Stimulated activated CD8-positive, alpha-beta memory T cell treated with anti-CD3 and anti-CD28 coated beads, Interleukin-15, amount 100 ng/mL, for 24 hours (primary cell): Measurements from ENCODE around the gene GPR146.

Source experiments
- DNase-seq: peaks from one replicate; pipeline ENCODE4 v3.0.0-alpha.2; 2020; ENCODE audit warnings: low read depth

Gene GPR146

DNA sequence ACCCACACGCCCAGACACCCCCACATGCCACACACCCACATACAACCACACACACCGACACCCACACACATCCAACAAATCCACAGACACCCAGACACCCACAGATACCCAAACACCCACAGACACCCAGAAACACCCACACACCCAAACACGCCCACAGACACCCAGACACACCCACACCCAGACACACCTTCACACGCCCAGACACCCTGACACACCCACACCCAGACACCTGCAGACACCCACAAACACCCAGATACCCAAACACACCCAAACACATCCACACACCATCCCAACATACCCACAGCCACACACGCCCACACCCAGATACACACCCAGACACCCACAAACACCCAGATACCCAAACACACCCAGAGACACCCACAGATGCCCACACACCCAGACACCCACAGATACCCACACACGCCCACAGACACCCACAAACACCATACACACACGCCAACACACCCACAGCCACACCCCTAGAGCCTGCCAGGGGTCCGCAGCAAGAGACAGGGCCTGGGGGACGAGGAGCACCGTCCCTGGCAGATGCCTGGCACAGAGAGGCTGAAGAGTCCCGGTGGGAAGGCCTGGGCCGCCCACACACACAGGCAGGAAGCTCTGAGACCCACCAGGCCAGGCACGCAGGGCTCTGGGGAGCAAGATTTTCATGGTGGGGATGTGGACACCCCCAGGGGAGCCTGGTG lies 32.9 kb upstream of the GPR146 start:
- DNase-seq, result no peak

DNA sequence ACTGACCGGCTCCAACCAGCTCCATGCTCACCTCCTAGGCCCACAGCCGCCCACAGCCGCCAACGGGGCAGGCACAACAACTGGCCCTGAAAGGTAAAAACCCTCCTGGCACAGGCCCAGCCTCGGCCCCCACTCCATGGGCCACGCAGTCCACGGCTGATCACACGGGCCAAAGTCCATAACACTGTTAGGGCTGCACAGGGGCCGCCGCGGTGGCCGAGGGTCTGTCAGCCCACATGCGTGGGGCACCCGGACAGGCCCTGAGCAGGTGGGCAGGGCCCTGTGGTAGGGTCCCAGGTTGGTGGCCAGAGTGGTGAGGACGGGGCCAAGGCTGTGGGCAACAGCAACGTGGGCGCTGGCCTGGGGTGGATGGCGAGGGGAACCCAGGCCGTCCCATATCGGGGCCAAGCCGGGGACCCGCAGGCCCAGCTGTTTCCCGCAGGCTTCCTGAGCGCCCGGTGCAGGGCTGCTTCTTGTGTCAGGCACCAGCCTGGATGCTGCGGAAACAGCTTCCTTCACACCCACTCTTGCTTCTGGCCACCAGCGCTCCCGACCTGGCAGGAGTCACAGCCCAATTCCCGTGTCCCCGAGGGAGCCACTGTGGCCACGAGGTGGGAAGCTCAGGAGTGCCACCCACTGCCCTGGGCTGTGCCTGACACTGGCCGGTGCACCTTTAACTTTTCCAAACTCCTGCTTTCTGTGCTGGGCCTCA lies 32.2 kb upstream of the GPR146 start:
- DNase-seq, result no peak

DNA sequence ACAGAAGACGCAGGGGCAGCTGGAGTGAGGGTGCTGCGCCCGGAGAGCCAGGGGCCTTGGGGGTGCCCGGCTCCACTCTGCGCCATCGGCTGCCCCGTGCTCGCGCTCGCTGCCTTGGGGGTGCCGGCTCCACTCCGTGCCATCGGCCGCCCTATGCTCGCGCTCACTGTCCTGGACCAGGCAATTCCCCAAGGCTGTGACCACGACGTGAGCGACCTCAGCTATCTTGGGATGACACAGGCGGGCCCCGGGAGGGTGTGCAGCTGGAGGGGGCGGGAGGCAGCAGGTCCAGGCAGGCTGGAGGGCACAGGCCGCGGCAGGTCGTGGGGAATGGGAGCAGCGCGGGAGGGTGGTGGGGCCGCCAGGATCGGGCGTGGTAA lies 31.6 kb upstream of the GPR146 start:
- DNase-seq, result no peak

DNA sequence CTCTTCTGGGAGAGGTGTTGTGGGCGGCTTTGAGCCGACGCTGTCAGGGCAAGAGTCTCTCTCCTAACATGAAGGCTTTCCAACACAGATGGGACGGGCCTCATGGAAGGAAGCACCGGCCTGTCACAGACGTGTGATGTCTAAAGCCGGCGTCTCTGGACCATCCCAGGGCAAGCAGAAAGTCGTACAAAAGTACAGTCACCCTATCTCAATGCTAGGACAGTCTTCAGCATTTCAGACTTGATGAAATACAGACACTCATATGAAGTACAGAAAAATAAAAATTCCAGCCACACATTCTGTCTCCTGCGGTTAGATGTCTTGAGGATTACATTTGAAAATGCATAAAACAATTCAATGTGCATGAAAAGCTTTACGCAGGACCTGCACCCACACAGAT lies 30.8 kb upstream of the GPR146 start:
- no peak for DNase-seq

DNA sequence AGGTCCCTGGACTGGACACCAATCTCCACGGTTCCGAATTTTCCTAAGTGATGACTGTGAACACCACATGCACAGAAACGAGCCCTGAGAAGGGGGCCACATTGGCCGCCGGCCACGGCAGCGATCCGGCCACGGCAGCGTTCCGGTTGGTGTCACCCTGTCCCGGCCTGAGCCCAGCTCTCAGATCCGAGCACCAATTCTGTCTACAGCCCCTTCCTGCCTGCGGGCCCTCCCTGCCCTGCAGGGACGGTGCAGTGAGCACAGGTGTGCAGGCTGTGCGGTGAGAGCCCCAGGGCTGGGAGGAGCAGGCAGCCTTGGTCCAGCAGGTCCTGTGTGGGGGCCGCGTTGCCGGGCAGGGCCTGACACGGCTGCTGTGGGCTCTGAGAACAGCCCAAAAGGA lies 29.7 kb upstream of the GPR146 start:
- DNase-seq, result no peak

DNA sequence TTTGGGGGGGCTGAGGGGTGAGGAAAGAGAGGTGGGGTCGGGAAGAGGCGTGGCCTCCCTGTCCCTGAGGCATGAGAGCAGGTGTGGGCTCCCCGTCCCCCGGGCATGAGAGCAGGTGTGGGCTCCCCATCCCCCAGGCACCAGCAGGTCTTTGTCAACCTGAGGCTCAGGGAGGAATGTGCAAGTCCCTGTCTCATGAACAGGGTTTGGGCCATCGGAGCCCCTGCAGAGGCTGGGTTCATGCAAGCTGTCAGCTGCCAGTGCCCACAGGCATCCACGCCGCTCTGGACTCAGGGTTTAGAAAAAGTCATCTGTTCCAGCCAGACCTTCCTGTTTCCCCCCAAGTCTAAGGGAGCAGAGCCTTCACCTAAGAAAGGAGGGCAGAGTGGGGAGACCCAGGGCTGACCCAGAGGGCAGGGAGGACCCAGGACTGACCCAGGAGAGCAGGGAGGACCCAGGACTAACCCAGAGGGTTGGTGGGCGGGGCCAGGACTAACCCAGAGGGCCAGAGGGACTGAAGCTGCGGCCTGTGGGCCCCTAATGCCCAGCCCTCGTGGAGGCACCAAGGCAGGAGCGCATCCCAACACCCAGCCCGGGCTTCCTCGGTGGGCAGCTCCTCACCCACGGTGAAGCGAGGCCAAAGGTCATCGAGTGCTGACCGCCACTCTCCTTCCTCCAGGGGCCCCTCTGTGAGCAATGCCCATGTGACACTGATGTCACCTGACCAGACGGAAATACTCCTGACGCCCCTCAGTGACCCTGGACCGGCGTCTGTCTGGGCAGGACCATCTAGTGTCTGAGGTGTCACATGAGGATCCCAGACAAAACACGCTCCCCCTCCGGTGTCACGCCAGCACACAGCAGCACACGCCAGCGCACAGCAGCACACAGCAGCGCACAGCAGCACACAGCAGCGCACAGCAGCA lies 28.9 kb upstream of the GPR146 start:
- DNase-seq, result no peak

DNA sequence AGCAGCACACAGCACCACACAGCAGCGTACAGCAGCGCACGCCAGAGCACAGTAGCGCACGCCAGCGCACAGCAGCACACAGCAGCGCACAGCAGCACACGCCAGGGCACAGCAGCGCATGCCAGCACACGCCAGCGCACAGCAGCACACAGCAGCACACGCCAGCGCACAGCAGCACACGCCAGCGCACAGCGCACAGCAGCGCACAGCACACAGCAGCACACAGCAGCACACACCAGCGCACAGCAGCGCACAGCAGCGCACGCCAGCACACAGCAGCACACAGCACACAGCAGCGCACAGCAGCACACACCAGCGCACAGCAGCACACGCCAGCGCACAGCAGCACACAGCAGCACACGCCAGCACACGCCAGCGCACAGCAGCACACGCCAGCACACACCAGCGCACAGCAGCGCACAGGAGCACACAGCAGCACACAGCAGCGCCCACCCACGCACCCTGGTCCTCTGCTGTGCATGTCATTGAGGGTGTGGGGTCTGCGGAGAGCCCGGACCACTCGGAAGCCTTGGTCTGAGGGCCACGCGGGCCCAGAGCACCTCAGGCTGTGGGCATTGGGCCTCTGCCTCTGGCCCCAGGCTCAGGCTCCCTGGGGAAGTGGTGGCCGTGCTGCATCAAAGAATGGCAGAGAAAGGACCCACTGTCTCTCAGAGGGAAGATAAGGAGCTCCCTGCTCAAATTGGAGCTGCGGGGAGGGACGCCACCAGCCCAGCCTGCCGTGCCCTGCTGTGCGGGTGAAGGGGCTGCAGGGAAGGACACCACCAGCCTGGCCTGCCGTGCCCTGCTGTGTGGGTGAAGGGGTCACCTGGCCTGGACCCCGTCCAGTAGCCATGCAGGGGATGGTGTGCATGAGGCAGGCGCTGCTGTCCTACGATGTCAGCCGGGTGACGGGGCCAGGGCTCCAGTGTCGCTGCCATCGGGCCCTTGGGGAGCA lies 27.5 kb upstream of the GPR146 start:
- DNase-seq, result no peak

DNA sequence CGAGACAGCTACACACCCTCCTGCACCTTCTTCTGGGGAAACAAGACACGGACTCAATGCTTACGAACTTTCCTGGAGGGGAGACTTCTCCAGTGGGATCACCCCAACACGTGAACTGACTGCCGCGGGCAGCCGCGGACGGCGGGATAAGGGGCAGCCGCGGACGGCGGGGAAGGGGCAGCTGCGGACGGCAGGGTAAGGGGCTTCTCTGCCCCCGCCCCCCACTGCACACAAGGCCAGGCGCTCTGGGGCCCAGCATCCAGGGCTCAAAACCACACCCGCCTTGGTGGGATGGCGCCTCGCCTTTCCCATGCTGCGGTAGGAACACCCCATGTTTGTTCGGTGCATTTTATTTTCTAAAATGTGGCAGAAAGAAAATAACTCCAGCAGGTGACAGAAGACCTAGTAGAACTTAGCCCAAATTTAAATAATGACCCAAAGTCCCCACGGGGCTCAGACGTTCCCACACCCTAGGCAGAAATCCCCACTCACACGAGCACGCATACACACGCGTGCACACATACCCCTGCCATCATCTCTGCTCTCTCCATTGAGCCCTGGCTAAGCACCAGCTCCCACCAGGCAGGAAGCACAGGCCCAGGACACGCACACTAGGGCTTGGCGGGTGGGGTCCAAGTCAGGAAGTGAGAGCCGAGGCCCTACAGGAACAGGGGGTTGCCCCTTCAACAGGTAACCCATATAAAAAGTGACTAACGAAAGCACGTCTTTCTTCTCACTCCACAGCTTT lies 26.6 kb upstream of the GPR146 start:
- DNase-seq, result no peak

DNA sequence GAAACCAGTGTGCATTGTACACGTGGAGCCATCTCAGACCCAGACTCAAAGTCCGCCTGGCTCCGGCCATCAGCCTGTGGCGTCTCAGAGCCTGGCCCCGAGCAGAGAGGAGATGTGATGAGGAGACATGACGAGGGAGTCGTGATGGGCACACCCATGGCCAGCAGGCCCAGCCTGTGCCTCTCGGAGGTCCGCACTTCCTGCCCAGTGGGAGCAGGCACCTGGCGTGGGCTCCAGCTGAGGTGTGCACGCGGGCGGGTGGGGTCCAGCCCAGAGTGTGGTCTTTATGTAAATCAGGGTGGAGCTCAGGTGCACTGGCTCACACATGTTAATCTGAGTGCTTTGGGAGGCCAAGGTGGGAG lies 26.0 kb upstream of the GPR146 start:
- DNase-seq, result no peak

DNA sequence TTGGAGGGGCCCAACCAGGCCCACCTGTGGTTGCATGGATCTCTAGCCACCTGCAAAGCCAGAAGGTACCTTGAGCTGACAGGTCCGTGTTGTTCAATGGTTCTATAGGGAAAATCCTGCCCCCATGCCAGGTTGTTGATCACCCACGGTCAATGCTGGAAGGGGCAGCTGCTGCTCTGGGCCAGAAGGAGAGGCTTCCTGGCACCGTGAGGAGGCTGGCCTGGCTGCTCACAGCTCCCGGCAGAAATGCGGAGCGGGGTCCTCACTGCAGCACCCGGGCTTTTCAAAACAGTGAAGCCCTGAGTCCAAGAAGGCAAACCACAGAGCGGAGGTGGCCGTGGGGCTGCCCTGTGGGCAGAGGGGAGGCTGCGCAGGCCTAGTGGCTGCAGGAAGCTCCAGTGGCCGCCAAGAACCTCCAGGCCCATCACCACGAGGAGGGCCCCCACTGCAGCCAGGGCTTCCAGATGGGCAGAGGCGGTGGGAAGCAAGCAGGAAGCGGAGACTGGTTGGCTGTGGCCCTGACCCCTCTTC lies 25.0 kb upstream of the GPR146 start:
- DNase-seq, result no peak

DNA sequence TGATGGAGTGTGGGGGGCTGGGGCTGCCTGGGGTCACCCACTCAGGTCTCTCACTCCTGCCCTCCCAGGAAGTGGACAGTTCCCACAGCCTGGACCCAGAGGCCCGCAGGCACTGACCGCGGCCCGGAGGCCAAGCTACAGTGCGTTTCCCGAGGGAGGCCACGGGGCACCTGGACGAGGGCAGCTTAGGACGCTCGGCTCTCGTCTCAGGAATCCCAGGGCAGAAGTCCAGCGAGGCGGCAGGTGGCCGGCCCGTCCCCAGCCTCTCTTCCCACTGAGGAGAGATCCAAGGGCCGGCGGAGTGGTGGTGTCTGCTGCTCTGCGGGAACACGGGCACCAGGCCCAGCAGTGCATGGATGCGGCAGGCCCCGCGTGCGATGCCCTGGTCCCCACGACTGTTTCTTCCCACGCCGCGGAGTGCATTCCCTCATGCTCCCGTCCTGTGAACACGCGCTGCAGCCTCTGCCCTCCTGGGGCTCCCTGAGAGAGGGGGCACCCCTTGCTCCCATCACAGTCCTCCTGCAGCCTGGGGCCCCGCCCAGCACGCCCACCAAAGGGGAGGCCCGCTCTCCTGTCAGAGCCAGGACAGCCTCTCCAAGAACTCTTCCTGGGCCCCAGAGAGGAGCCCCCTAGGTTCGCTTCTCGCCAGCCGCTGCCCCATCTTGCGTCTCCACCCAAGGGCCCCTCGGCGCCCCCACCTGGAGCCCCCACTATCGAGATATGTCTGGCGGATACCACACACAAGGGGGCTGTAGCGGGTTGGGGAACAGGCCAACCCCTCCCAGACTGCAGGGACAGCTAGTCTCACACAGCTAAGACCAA lies 24.3 kb upstream of the GPR146 start:
- no peak for DNase-seq

DNA sequence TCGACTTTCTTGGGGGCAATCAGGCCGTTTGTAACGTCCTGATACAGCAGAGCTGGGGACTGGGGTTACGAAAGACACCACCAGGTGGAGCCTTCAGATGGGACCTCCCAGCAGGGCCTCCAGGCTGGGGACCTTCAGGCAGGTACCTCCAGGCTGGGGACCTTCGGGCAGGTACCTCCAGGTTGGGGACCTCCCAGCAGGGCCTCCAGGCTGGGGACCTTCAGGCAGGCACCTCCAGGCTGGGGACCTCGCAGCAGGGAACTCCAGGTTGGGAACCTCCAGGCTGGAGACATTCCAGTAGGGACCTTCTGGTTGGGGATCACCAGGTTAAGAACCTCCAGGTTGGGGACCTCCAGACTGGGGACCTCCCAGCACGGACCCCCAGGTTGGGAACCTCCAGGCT lies 23.5 kb upstream of the GPR146 start:
- DNase-seq, result no peak

DNA sequence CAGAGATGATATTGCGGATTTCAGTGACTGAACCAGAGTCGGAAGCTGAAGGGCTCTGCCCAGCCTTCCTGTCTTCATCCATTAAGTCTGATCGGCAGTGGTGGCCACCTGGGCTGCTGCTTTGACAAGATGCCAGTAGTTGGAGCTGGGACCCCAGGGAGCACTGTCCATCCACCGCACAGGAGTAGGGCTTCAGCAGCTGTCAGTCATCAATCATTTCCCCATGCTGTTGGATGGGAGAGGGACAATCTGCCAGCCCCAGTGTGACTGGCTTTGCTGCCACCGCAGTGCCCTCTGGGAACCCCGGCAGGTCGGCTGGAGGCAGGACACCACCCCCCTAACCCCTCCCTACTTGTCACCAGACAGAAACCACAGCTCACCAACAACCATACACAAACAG lies 23.0 kb upstream of the GPR146 start:
- no peak for DNase-seq

DNA sequence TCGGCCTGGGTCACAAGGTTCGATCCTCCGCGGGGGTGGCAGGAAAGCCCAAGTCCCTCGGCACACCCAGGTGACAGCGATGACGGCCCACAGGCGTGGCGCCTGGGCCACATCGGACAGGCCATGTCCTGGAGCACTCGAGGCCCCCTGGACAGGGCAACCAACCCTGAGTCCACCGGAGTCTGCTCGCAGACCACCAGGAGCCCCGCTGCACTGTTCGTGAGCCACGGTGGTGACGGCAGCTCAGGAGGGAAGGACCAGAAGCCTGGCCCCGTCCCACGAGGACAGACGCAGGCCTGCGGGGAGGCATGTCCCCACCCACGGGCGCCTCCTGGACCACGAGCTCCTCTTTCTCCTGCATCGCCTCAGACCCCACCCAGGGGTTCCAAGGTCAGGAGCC lies 22.4 kb upstream of the GPR146 start:
- no peak for DNase-seq

DNA sequence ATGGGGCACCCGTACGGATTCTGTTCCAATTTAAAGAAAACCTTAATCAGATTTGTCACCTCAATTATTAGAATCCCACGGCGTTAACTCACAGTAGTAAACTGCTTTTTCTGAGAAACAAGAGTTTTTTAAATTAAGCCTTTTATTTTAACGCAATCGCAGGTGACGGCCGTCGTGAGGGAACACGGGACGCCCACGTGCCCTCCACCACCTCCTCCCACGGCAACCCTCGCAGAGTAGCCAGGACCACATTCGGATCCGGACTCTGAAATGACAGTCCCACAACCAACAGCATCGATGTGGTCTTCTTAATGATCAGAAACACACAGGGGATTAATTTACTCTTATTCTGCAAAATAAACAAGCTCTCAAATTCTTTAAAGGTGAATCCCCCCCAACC lies 22.0 kb upstream of the GPR146 start:
- DNase-seq, result no peak

DNA sequence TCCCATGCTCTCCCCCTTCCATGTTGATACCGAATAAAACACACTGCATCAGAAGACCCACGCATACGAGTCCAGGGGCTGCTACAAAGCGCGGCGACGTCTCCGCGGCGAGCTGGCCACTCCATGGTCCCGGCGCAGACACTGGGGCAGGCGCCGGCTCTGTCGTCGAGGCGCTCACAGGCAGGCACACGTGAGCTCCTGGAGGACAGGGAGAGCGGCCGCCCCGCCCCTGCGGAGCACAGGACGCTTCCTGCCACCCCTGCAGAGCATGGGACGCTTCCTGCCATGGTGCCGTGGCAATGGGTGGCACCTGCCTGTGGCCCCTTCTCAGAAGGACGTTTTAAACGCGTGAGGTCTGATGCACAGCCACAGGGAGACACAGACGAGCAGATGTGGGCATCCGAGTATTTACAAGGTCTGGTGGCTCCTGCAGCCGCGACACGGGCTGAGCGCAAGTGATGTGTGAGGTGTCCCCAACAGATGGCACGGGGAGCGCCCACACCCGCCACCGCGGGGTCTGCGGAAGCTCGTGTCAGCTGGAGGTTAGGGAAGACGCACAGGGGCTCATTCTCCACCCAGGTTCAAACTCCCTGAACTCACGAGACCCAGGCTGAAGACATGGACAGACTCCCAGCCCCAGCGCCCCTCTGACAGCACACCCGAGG lies 21.4 kb upstream of the GPR146 start:
- DNase-seq, result no peak

DNA sequence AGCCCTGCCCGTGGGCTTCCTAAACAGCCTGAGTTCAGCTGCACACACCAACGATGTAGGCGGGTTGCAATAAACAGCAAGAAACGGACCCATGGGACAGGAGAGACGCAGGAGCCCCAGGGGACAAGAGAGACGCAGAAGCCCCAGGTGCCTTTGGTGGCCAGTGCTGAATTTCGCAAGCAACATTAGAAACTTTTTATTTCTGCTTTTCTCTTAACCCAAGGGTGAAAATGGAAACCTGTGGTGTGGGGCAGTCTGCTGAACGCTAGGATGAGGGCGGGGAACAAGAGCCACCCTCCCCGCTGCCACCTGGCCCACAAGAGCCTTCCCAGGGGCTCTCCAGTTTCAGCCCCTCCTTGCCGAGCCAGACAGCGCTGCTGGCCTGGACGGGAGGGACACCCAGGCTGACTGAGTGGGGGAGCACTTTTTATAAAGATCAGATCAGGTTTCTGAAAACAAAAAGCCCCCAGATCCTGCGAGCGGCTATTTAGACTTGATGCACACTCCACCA lies 20.0 kb upstream of the GPR146 start:
- DNase-seq, result no peak

DNA sequence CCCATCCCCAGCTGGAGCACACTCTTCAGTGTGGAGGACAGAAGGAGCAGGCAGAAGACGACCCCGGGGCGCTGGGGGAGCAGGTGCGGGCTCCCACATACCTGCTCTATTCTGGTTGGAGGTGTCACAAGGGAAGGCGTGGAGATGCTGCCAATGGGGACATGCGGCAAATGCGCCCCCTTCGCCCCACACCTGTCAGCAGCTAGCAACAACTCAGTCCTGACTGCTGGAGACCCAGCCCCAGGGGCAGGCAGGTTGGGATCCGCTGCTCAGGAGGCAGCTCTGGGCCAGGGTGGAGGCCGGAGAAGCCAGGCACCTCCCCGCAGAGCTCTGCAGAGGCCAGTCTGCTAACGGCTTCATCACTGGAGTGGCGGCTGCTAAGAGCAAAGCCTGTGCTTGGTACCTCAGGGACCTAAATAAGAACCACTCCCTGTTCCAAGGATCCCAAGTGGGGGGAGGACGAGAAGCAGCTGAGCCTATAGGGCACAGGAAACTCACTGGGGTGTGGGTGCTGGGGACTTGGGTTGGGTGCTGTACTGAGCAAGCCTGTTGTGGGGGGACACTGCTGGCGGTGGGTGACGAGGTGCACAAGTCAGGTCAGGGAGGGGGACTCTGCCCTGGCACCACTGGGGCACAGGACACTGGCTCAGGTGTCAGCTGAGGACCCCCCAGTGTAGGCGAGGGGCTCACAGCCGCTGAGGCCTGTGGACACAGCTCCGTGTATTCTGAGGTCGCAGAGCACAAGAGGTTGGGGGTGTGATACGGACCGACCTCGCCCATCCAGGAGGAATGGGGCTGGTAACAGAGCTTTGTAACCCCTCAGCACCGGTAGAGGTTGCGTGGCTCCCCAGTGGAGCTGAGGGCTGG lies 19.2 kb upstream of the GPR146 start:
- no peak for DNase-seq
